SK-N-SH (cell line): ENCODE results near the gene ARG2. TPM values are rescaled to one million over a fixed set of nuclear protein-coding genes. Genes with fewer than 3 reads are reported as not detected.

Experiments
- CTCF ChIA-PET: fragments of 300-600, 350-600 bp; formaldehyde crosslinking; extraction: SDS; loops from one replicate; lab custom pipeline; 2021; lab: Yijun Ruan, JAX
- POLR2A ChIA-PET: fragments of 350-600 bp; sonication (Branson Sonifier 250); formaldehyde crosslinking; extraction: SDS; loops from one replicate; lab custom pipeline; 2020; ENCODE audit warnings: antibody characterized with exemption, inconsistent platforms; lab: Yijun Ruan, JAX
- DNase-seq: peaks from one replicate; pipeline ENCODE4 v3.0.0; 2012
- H2AFZ ChIP-seq: fragments of 200-600 bp; sonication (generic); 2 replicates; pipeline ENCODE4 v1.8.1; 2016; ENCODE audit warnings: antibody characterized with exemption, mild to moderate bottlenecking, low read depth
- H3F3A ChIP-seq: fragments of 200-600 bp; sonication (generic); replicated peaks from 2 replicates; pipeline ENCODE3; 2016; ENCODE audit warnings: antibody characterized with exemption, mild to moderate bottlenecking; ENCODE audit not compliant: insufficient read depth
- H3K27ac ChIP-seq, 2 experiments: fragments of 200-500 bp in 1 of 2; fragments of 200-600 bp in 1 of 2; sonication (Bioruptor generic) in 1 of 2; sonication (generic), shearing (Covaris generic) in 1 of 2; 2 replicates each; pipeline versions ENCODE4 v1.5.1 to v1.6.1; 2014 to 2016; ENCODE audit warnings: low read depth in 2 of 2, inconsistent platforms in 1 of 2, low read length in 1 of 2, mild to moderate bottlenecking in 1 of 2, mixed read lengths in 1 of 2
- H3K27me3 ChIP-seq: fragments of 200-600 bp; sonication (generic), shearing (Covaris generic); 2 replicates; pipeline ENCODE4 v1.6.1; 2016; ENCODE audit warnings: mixed run types; ENCODE audit not compliant: insufficient read depth
- H3K36me3 ChIP-seq, 2 experiments: fragments of 200-500 bp in 1 of 2; fragments of 200-600 bp in 1 of 2; sonication (Bioruptor generic) in 1 of 2; sonication (generic) in 1 of 2; replicated peaks in 1 of 2; 2 replicates each; pipeline versions ENCODE3 to v1.5.1; 2014 to 2016; ENCODE audit warnings: low read length in 1 of 2, mild to moderate bottlenecking in 1 of 2; ENCODE audit not compliant: insufficient read depth in 2 of 2, control insufficient read depth in 1 of 2
- H3K4me1 ChIP-seq, 2 experiments: fragments of 200-500 bp in 1 of 2; fragments of 200-600 bp in 1 of 2; sonication (Bioruptor generic) in 1 of 2; sonication (generic), shearing (Covaris generic) in 1 of 2; 2 replicates each; pipeline versions ENCODE4 v1.5.1 to v1.6.1; 2014 to 2016; ENCODE audit warnings: low read depth in 1 of 2, low read length in 1 of 2, mixed run types in 1 of 2; ENCODE audit not compliant: insufficient read depth in 2 of 2, control insufficient read depth in 1 of 2
- H3K4me2 ChIP-seq: fragments of 200-600 bp; sonication (generic), shearing (Covaris generic); 2 replicates; pipeline ENCODE4 v1.6.1; 2017; ENCODE audit warnings: mixed run types
- H3K4me3 ChIP-seq, 2 experiments: fragments of 200-500 bp in 1 of 2; fragments of 200-600 bp in 1 of 2; sonication (Bioruptor generic) in 1 of 2; sonication (generic), shearing (Covaris generic) in 1 of 2; 2 replicates each; pipeline versions ENCODE4 v1.5.1 to v1.8.1; 2014 to 2016; ENCODE audit warnings: low read depth in 2 of 2, inconsistent platforms in 1 of 2, low read length in 1 of 2, mild to moderate bottlenecking in 1 of 2, mixed read lengths in 1 of 2, moderate library complexity in 1 of 2
- H3K79me2 ChIP-seq: fragments of 200-600 bp; sonication (generic); 2 replicates; pipeline ENCODE4 v1.8.1; 2017; ENCODE audit warnings: mild to moderate bottlenecking; ENCODE audit not compliant: insufficient read depth
- H3K9ac ChIP-seq: fragments of 200-600 bp; sonication (generic); 2 replicates; pipeline ENCODE4 v1.6.1; 2017; ENCODE audit warnings: mixed run types
- H3K9me2 ChIP-seq: fragments of 200-600 bp; sonication (generic); 2 replicates; pipeline ENCODE4 v1.6.1; 2017; ENCODE audit warnings: mixed run types
- H3K9me3 ChIP-seq: fragments of 200-600 bp; sonication (generic); 2 replicates; pipeline ENCODE4 v1.6.1; 2017; ENCODE audit warnings: mixed run types, mild to moderate bottlenecking, moderate library complexity
- H4K20me1 ChIP-seq: fragments of 200-600 bp; sonication (generic); 2 replicates; pipeline ENCODE4 v1.6.1; 2017; ENCODE audit warnings: mild to moderate bottlenecking, mixed run types; ENCODE audit not compliant: insufficient read depth
- CTCF ChIP-seq: fragments of 200-600 bp; sonication (generic); IDR thresholded peaks from 2 replicates; pipeline ENCODE4 v1.6.1; 2017; ENCODE audit warnings: antibody characterized with exemption, mild to moderate bottlenecking, moderate library complexity
- ELF1 ChIP-seq: IDR thresholded peaks from 2 replicates; pipeline ENCODE4 v1.4.0; 2012
- FOSL2 ChIP-seq: IDR thresholded peaks from 2 replicates; pipeline ENCODE4 v1.4.0; 2012; ENCODE audit warnings: low read depth, mild to moderate bottlenecking, moderate library complexity, borderline replicate concordance
- GABPA ChIP-seq: IDR thresholded peaks from 2 replicates; pipeline ENCODE4 v1.4.0; 2012; ENCODE audit warnings: low read depth, mild to moderate bottlenecking
- JUND ChIP-seq: IDR thresholded peaks from 2 replicates; pipeline ENCODE4 v1.4.0; 2012
- MAX ChIP-seq: IDR thresholded peaks from 2 replicates; pipeline ENCODE4 v1.4.0; 2012; ENCODE audit warnings: low read depth
- MXI1 ChIP-seq: IDR thresholded peaks from 2 replicates; pipeline ENCODE4 v1.6.1; 2012; ENCODE audit warnings: mild to moderate bottlenecking, low read depth, low read length, improper control_type of control experiment
- REST ChIP-seq: IDR thresholded peaks from 2 replicates; pipeline ENCODE4 v1.6.1; 2012; ENCODE audit warnings: mild to moderate bottlenecking, low read depth, low read length, moderate library complexity
- RFX5 ChIP-seq: IDR thresholded peaks from 2 replicates; pipeline ENCODE4 v1.6.1; 2012; ENCODE audit warnings: mild to moderate bottlenecking, improper control_type of control experiment, low read length
- YY1 ChIP-seq: IDR thresholded peaks from 2 replicates; pipeline ENCODE4 v1.4.0; 2012; ENCODE audit warnings: low read depth, mild to moderate bottlenecking
- WGBS: methylation state at CpG from one replicate; pipeline ENCODE4 v1.1.6; 2017; ENCODE audit warnings: low lambda C conversion rate; 5-methylcytosine and 5-hydroxymethylcytosine counted together
- polyA plus RNA-seq, 3 experiments: library from polyadenylated mRNA; depleted of rRNA; stranded (reverse); fragments of >200 nt; gene quantifications; 2 replicates each; pipeline ENCODE4 v1.2.3, GENCODE V29; 2012
- TF ChIP-seq, protein P1 (sequence below): IDR thresholded peaks from 2 replicates; pipeline ENCODE4; 2012
- TF ChIP-seq, protein P2 (sequence below): IDR thresholded peaks from 2 replicates; pipeline ENCODE4 v1.4.0; 2012; ENCODE audit warnings: low read depth, borderline replicate concordance
- TF ChIP-seq, protein P3 (sequence below): fragments of 150-350 bp; IDR thresholded peaks from 2 replicates; pipeline ENCODE4 v1.6.1; 2017; ENCODE audit warnings: antibody characterized with exemption, low read length, low read depth, borderline replicate concordance
- TF ChIP-seq, protein P4 (sequence below): IDR thresholded peaks from 2 replicates; pipeline ENCODE4 v1.4.0; 2012; ENCODE audit warnings: low read depth, borderline replicate concordance

ARG2 gene
- polyA plus RNA-seq, 1 of the 3 experiments (the other 2 are of a cell fraction): 2.6 TPM

DNA sequence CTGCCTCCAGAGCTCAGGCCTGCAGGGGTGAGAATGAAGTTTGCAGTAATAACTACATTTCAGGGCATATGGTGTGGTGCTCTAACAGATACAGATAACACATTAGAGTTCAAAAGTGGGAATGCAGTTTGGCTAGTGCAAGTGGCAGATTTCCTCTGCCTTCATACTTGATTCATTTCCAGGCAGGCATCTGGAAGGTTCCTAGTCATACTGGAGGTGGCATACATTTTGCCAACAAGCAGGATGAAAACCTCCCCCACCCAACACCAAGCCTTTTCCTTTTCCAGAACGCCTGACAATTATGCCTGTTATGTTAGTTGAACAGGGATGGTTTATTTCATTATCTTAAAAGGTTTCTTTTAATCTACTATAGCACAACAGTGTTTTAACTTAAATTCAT is 30.4 kb downstream of the ARG2 start:
- H3K36me3 ChIP-seq: peaks cover 50 to 83% of the 10 kb centered on the region in 2 experiments
- 95% methylated on average over 1 of the region's 1 CpG for WGBS
- no peaks in the 10 kb centered on the region for H3K27me3 ChIP-seq
- H3K79me2 ChIP-seq: no peaks in the 10 kb centered on the region
- H3K27ac ChIP-seq: peak overlapping the region in 1 of 2 experiments; percentile 68; a peak in 1 of 4 replicates
- CTCF ChIA-PET: interaction anchor here (1.2 to 2.8 kb wide), 4 partner anchors 9 to 54 kb away, joined by 3 to 13 read pairs (median 3); no protein-coding TSS in a partner anchor
- H3K4me1 ChIP-seq: peaks cover 0 to 6% of the 10 kb centered on the region in 2 experiments; a peak in 1 of 4 replicates
- H3K9me3 ChIP-seq: no peaks in the 10 kb centered on the region
- TF ChIP-seq CTCF (no peak), FOSL2 (no peak), REST (no peak), GABPA (no peak), JUND (no peak), ELF1 (no peak), YY1 (no peak), MAX (no peak), MXI1 (no peak), RFX5 (no peak)
- TF ChIP-seq, protein P1, sequence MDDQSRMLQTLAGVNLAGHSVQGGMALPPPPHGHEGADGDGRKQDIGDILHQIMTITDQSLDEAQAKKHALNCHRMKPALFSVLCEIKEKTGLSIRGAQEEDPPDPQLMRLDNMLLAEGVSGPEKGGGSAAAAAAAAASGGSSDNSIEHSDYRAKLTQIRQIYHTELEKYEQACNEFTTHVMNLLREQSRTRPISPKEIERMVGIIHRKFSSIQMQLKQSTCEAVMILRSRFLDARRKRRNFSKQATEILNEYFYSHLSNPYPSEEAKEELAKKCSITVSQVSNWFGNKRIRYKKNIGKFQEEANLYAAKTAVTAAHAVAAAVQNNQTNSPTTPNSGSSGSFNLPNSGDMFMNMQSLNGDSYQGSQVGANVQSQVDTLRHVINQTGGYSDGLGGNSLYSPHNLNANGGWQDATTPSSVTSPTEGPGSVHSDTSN: no peak
- TF ChIP-seq, protein P2, sequence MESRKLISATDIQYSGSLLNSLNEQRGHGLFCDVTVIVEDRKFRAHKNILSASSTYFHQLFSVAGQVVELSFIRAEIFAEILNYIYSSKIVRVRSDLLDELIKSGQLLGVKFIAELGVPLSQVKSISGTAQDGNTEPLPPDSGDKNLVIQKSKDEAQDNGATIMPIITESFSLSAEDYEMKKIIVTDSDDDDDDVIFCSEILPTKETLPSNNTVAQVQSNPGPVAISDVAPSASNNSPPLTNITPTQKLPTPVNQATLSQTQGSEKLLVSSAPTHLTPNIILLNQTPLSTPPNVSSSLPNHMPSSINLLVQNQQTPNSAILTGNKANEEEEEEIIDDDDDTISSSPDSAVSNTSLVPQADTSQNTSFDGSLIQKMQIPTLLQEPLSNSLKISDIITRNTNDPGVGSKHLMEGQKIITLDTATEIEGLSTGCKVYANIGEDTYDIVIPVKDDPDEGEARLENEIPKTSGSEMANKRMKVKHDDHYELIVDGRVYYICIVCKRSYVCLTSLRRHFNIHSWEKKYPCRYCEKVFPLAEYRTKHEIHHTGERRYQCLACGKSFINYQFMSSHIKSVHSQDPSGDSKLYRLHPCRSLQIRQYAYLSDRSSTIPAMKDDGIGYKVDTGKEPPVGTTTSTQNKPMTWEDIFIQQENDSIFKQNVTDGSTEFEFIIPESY: no peak
- TF ChIP-seq, protein P3, sequence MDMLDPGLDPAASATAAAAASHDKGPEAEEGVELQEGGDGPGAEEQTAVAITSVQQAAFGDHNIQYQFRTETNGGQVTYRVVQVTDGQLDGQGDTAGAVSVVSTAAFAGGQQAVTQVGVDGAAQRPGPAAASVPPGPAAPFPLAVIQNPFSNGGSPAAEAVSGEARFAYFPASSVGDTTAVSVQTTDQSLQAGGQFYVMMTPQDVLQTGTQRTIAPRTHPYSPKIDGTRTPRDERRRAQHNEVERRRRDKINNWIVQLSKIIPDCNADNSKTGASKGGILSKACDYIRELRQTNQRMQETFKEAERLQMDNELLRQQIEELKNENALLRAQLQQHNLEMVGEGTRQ: no peak
- TF ChIP-seq, protein P4, sequence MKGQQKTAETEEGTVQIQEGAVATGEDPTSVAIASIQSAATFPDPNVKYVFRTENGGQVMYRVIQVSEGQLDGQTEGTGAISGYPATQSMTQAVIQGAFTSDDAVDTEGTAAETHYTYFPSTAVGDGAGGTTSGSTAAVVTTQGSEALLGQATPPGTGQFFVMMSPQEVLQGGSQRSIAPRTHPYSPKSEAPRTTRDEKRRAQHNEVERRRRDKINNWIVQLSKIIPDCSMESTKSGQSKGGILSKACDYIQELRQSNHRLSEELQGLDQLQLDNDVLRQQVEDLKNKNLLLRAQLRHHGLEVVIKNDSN: no peak
- no peaks in the 10 kb centered on the region for H3F3A ChIP-seq
- H3K4me3 ChIP-seq: no peak overlapping the region
- no peak overlapping the region for H3K9ac ChIP-seq
- no peak overlapping the region for H3K4me2 ChIP-seq
- H2AFZ ChIP-seq: no peak overlapping the region
- DNase-seq: no peak
- POLR2A ChIA-PET: no interaction called here
- H4K20me1 ChIP-seq: no peaks in the 10 kb centered on the region
- no peaks in the 10 kb centered on the region for H3K9me2 ChIP-seq
